GM21619 (cell line): Measurements from ENCODE around the gene ARHGAP42.
A peak's percentile ranks its signal among the peaks of the same experiment; 100 is the strongest.

Source experiments
- ATAC-seq: cut with Tn5 transposase; IDR thresholded peaks from one replicate; pipeline ENCODE4 v1.9.1; 2021; ENCODE audit not compliant: unreplicated experiment

The ARHGAP42 gene

DNA sequence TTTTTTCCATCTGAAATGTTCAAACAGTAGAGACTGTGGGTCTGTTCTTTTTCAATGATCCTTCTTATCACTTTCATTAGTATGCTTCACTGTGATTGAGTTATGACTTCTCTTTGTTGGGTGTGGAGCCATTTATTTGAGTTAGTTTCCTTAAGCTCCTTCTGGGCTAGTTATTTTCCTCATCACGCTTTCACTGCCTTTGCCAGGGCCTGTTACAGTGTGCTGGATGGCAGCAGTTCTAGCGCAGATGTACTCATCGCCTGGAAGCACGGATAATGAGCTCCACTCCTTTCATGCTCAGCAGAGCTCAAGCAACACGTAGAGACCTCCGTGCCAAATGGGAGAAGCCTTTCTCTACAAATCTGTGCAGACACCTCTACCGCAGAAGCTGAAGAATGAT is 7.0 kb upstream of the ARHGAP42 start:
- no peak for ATAC-seq

DNA sequence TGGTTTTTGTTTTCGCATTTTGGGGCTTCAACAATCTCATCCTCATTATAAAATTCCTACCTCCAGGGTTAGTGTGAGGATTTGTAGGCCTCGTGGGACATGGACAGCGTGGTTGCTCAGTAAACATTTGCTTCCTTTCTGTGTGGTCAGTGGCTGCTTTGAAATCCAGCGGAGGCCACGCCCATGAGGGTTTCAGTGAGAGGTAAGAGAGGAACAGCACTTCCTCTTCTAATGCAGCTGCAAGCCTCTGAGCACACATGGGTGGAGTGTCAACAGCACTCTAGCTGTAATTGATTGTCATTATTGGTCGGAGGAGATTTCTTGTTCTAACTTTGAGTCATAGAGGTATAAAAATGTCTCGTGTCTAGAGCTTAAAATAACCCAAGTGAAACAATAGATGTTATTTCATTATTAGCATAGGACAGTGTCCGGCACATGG is 6.0 kb upstream of the ARHGAP42 start:
- peak; percentile 99 for ATAC-seq

DNA sequence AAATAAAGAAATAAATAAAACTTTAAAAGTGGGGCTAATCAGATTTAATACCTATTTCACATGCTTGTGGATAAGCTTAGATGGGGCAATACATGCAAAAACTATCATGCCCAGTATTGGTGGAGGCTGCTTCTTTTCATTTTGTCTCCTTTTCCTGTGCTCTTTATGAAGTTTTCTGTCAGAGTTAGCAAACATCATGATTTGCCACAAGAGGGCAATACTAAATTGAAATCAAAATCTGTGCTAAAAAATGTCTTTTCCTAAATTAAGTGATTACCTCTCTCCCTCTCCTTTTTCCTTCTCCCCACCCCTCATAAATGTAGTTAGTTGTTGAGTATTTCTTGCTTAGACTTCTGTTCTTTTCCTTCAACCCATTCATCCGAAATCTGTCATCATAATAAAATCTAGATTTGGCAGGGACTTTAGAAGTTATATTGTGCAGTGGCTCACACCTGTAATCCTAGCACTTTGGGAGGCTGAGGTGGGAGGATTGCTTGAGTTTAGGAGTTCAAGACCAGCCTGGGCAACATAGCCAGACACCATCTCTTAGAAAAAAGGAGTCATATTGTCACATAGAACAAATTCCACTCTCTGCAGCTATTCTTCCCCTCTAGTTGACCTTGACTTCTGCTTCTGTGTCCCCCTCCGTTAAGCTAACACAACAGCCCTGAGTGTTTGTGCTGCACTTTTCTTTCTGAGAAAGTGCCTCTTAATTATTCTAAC is 4.7 kb upstream of the ARHGAP42 start:
- no peak for ATAC-seq

DNA sequence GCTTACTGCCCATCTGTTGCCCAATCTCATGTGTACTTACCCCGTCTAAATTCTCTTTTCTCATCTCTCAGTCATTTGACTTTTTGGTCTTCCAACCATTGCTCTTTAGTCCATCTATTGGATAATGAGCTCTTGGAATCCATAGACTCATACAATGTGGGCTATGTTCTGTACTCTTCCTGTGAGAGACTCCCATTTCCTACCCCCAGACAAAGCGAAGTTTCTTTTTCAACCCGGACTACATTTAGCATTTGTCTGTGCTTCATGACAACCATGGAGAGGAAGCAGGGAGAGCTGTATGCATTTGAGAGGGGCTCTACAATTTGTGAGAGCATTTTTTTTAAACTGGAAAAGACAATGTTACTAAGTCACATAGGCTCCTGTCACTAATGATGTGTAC is 4.0 kb upstream of the ARHGAP42 start:
- no peak for ATAC-seq

DNA sequence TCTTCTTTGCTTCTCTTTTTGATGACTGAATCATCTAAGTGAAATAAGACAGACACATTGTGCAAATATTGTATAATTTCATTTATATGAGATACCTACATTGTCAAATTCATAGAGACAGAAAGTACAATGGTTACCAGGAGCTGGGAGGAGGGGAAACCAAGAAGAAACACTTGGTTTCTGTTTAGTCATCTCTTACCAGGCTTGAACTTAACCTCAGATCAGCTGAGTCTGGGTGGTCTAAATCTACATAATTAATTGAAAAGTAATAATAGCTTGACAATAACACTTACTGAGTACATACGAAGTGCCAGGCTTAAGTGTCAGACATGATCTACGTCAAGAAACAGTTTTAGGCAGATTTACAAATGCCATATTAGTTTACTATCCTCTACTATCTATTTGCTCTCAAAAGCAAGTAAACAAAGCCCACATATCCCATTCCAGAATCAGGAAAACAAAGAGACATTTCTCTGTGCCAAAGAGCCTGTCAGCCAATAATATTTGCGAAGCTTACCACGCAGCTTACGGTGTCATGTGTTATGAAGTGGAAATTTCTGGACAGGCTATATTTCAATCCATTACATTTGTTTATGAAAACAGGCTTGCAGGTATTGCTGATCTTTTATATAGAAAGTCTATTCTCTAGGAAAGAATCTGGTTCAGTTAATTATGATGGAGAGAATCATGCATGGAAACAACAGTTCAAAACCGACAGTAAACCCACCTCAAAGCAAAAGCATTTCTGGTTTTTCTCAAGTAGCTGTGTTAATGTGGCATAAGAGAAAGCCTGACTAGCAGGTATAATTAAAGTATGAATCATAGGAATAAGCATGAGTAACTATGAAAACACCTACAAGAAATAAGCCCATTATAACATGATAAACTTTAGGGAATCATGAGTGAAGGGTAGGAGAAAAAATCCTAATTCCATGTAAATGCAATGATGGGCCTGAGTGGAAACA is 2.7 kb upstream of the ARHGAP42 start:
- peak; percentile 28 for ATAC-seq

DNA sequence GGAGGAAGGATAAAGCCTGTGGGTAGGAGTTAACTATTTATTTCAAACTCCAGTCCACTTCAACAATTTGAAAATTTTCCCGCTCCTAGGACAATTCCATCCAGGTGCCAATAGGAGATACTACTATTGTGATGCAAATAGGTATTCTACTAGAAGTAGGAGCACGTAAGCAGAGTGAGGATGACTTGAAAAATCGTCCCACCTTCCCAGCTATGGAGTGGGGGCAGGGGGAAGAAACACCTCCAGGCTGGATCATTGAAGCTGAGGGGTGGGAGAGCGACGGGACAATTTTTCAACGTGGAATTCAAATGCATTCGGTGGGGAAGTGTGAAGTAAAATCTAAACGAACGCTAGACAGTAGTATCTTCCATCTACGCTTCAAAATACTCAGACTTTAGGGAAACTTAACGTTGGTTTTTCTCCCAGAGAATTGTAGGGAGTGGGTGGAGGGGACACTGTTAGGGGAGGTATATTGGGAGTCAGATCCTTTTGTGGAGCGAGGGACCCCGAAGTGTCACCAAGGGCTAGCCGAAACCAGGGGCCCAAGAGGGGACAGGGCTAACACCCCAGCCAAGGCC is 523 bp upstream of the ARHGAP42 start:
- no peak for ATAC-seq

DNA sequence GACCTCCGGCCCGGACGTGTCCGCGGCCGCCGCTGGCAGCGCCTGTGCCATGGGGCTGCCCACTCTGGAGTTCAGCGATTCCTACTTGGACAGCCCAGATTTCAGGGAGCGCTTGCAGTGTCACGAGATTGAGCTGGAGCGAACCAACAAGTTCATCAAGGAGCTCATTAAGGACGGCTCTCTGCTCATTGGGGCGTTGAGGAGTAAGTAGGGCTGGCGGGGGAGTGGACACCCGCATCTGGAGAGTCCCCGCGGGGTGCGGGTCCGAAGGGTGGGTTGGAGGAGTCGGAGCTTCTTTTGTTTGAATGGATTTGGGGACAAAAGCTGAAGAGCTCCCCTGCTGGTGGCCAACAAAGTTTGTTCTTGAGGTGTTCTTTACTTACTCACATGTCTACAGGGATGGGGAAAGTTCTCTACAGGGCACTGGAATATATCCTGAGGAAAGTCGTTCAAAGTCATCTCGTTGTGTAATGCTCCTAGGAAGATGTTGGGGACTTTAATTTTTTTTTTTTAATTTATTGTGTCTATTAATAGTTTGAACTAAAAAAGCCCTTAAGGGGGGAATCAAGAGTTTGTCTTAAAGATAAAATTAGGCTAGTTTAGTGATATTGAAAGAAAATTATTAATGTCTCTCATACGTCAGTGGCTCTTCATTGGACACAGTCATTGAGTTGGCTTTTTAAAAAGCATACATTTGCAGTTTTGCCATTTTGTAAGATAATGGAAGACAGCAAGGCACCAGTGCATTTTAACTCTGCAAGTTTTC is 725 bp downstream of the ARHGAP42 start:
- peak; percentile 63 for ATAC-seq

DNA sequence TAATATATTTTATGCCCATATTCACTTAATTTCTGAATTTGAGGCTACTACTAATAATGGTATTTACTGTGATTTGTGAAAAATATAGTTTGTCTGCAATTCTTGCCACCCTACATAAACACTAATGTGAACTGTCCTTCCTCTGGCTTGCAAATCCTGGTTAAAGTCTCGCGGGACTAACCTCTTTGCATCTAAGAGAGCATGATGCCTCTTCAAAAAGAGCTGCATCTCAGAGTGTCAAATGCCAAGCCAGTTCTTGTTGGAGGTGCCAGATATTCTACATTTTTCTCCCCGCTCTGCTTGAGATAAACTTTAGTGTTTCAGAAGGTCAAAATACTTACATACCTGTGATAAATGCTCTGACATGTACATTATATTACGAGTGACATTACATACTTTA is 2.1 kb downstream of the ARHGAP42 start:
- ATAC-seq: no peak

DNA sequence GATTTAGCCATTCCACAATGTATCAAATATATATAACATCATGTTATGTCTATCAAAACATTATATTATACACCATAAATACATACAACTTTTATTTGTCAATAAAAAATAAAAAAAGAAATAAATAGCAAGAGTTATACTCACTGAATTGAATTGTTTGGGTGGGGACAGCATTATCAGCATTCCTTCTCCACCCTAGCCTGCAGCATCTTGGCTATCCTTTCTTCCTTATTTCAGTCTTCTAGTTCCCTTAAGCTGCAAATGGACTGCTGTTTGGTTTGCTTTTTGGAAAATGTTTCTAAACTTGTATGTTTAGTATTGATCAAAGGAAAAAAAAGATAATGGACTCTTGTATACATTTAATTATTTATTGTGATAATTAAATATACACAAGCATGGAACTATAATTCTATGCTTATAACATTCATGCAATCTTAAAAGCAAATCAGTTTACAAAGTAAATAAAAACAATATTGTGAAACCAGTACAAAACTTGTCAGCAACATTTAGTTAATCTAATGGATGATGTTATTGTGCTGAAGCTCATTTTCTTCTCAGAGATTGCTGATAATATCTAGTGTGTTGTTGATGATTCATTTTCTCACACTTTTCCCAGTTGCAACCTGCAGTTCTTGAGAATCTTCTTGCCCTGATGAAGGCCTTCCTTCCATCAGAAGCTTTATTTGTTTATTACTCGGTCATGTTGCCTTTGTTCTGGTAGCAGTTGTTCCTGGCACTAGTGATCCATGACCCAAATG is 5.0 kb downstream of the ARHGAP42 start:
- ATAC-seq: no peak

DNA sequence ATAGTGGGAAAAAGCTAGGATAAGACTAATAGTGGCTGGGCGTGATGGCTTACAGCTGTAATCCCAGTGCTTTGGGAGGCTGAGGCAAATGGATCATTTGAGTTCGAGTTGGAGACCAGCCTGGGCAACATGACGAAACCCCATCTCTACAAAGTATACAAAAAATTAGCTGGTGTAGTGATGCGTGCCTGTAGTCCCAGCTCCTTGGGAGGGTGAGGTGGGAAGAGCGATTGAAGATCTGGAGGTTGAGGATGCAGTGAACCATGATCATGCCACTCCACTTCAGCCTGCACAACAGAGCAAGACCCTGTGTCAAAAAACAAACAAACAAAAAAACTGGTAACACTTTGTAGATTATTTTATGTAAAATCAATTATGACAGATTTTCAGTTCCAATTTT is 8.8 kb downstream of the ARHGAP42 start:
- ATAC-seq: no peak

DNA sequence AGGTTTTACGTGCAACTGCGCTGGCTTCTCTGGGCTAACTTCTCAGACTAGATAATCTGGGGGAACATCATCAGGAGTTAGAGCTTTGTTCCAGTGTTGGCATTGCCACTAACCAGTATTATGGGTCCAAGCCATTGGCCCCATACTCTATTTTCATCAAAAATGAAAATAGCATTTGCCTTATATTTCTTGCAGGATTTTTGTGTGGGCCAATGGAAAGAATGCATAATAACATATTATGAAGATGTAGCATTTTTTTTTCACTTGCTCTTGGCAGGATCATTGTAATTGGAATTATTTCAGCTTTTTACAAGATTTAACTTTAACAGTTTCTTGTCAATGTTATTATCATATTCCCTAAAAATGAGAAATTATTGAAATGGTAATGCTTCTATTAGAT is 16.1 kb downstream of the ARHGAP42 start:
- no peak for ATAC-seq

DNA sequence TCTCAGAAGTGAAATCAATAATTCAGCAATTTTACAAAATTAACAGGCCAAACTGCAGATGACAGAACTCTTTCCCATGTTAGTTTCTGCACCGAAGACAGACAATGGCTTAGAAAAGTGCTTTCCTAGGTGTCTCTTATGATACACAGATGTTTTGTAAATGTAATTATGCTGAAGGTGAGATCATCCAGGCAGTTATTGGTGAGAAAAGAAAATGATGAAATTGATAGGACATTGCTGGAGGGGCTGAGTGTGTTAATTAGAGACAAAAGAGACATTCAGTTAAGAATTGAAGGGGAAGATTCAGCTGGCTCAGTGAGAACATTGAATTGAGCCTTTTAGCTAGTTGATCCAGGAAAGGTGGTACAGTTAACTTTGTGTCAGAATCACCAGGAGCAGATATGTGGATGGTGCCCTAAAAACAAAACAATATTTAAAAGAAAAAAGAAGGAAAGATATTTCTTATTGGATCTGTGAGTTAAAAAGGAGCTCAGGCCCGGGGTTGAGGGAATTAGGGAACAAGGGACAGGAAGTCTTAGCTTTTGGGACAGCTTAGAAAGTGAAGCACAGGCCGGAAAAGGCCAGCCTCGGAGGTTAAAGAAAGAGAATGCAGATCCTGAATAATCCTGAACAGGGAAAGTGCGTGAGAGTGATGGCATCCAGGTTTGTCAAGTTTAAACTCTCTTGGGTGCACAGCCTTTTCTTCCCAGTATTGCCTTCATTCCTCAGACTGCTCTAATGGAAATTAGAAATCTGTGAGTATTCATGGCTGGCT is 16.9 kb downstream of the ARHGAP42 start:
- ATAC-seq: no peak

DNA sequence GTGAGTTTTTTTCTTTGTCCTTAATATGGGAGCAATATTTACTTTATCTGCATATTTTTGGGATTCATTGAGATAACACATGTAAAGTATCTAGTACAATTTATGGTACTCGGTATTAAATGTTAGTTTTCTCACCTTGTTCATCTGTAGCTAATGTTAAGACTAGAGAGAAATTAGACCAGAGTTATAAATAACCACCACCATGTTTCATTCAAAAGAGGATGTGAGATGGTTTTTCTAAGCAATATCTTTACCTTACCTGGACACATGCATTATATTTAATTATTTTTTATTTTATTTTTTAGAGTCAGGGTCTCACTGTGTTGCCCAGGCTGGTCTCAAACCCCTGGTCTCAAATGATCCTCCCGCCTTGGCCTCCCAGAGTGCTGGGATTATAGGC is 18.4 kb downstream of the ARHGAP42 start:
- ATAC-seq: no peak

DNA sequence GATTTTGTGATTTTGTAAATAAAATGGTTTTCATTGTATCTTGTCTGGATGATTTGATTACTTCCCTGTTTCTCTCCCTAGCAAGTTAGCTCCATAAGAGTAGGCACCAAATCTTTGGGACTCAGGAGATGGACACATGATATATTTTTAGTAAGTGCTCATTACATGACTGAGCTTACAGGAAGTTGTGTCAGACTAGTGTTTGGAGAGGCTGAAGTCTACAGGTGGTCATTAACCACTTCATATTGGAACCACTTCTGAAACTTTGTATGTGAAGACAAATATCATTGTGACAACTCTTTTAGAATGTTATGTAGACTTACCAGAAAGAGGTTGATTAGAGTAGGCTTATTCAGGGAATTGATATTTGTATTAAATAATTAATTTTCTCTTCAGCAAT is 19.1 kb downstream of the ARHGAP42 start:
- ATAC-seq: peak; percentile 56

DNA sequence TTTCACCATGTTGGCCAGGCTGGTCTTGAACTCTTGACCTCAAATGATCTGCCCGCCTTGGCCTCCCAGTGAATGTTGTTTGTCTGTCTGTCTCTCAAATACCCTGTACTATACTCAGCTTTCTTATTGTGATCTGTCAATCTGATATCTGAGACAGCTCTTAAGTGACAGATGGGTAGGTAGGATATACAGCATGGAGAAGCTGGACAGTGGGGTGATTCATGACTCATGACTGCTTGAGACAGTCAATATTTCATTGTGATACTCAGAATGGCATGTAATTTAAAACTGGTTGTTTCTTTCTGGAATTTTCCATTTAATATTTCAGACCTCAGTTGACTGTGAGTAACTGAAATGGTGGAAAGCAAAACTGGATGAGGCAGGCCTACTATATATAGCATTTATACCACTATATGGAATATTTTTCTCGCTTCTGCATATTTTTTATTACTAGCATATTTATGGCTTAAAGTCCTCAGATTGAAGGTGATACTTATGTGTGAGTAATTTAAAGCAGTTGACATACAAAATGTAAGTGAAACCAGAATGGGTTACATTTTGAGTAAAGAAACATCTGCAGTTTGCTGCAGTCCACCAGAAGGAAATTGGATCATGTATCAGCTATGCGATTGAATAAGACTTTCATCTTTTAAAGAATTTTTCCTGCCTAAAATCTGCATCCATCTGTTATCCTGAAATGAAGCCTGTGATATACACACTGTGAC is 22.3 kb downstream of the ARHGAP42 start:
- ATAC-seq: peak; percentile 68

DNA sequence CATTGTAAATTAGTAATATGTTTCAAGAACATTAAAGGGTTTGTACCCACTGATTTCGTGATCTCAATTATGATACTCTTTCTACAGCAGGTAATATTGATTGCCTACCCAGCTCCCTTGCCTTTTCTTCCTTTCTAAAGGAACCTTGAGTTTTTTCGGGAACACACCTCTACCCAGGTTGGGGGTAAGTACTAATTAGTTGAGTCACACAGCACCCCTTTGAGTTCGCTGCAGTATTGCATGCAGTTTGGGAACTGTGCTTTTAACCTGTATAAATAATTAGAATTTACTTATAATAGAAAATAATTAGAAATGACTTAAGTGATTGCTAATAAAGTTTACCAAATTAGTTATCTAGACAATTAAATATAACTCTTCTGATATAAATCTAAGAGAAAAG is 24.9 kb downstream of the ARHGAP42 start:
- no peak for ATAC-seq

DNA sequence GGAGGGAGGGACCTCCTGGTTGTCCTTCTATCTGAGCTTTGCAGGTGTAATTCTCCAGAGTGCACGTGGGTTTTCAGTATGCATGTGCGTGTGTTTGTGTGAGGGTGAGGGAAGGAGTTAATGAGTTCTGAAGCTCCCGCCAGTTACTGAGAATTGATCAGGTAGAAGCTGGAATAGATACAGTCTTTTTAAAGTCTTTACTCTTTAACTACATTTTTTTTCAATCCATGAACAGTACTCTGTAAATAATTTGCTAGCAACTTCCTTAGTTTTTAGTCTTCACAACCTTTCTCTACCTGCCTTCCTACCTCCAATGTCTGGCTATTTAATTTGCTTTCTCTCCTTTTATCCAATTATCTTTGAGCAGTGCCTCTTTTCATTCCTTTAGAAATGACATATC is 25.5 kb downstream of the ARHGAP42 start:
- no peak for ATAC-seq

DNA sequence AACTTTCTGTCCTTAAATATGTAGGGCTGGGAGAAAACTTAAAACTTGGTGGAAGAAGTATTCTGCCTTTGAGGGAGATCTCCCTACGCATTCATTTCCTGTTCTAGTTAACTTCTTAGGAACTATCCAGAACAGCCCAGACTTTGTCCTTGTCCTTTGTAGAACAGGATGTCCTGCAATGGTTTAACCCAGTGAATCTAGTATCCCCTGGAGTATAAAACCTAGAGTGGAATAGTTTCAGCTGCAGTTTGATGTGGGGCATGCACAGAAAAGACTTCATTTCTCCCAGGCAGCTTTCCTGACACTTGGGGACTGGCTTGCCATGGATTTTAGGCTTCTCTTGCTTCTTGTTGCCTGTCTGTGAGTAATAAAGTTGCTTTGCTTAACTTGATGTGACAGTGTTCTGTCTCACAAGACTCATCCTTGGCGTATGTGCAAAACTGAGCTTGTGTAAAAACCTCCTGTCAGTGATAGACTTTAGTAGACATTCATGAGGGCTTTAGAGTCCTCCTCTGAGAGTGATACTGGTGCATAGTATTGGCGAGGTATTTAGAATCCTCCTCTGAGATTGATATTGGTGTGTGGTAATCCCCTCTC is 28.2 kb downstream of the ARHGAP42 start:
- ATAC-seq: no peak

DNA sequence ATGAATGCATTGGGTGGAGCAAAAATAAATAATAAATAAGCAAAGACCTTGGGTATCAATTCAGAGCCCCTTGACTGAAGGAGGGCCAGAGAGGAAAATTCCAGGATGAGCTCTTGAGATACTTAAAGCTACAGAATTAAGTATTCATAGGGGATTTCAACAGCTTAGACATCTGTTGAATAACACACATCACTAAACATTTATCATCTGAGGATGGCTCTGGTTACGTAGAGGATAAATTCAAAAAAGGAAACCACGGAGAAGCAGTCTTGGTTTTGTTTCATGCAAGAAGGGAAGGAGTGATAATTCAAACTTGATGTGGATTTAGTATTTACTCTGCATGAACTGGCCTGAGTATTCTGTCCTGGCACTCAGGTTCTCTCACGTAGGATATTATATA is 29.8 kb downstream of the ARHGAP42 start:
- ATAC-seq: no peak
